ENCODE data around the gene C3orf20. TPM values are rescaled to one million over a fixed set of nuclear protein-coding genes. Genes with fewer than 3 reads are reported as not detected.

Gene C3orf20
- total and polyA plus RNA-seq, 2 of the 4 experiments (the other 2 are of a cell fraction) = not detected

DNA sequence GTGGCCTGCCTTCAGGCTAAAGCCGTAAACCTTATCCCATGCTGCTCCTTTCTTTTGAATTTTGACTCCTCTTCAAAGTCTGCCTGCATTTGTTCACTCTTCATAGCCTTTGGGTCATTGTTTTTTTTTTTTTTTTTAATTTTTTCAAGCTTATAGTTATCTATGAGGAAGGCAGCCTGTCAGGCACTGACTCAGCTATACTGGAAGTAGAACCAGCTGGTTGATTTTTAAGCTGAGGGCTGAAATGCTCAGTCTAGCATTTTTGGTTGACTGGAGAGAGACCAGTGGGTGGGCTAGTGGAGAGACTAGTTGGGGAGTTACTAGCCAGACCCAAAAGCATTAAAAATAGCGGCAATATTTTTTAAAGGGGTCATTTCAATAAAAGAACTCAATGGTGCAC is 44.1 kb downstream of the C3orf20 start:
- no peak overlapping the region for H2AK5ac ChIP-seq (ENCODE audit: low read depth, low read length)
- no peak; the same call in 1 of the 2 replicates for ATAC-seq (ENCODE audit: low read depth)

More for the DNA sequence above, 44.1 kb downstream of the C3orf20 start:
- H4K91ac ChIP-seq (ENCODE audit: insufficient read depth, low read depth, low read length) = no peak overlapping the region
- H3K4ac ChIP-seq (ENCODE audit: low read depth, low read length) = no peak overlapping the region
- H4K5ac ChIP-seq (ENCODE audit: low read depth, low read length) = no peak overlapping the region
- no peak overlapping the region for H3K14ac ChIP-seq (replicated peaks; ENCODE audit: low read depth, low read length)
- H3K4me1 ChIP-seq (ENCODE audit: control insufficient read depth, insufficient read depth, low read length) = peaks cover 3% of the 10 kb centered on the region; the same call in 1 of the 2 replicates
- no peak overlapping the region for H3K23ac ChIP-seq (ENCODE audit: low read depth, low read length)
- H3K4me2 ChIP-seq (ENCODE audit: low read depth, low read length) = no peak overlapping the region
- no peaks in the 10 kb centered on the region for H3K36me3 ChIP-seq (ENCODE audit: control insufficient read depth, insufficient read depth, low read length)
- H3K9me3 ChIP-seq (ENCODE audit: control insufficient read depth, insufficient read depth, low read length) = no peaks in the 10 kb centered on the region
- no peak overlapping the region for H3K4me3 ChIP-seq (ENCODE audit: insufficient read depth, low read depth, low read length)
- ChIA-PET POLR2A (ENCODE audit: unreplicated experiment) (no interaction called here), CTCF (interaction anchor here (1.0 kb wide), 1 partner anchor 15 kb away, joined by 4 read pairs; no protein-coding TSS in a partner anchor)
- no peak overlapping the region for H2BK5ac ChIP-seq (ENCODE audit: low read depth, low read length, poor library complexity, severe bottlenecking)
- H3K9me1 ChIP-seq (ENCODE audit: insufficient read depth, low read length) = peaks cover 4% of the 10 kb centered on the region; the same call in 1 of the 2 replicates
- no peak overlapping the region for H3K18ac ChIP-seq (ENCODE audit: low read depth, low read length)
- H2BK120ac ChIP-seq (ENCODE audit: low read depth, low read length) = no peak overlapping the region
- H2BK15ac ChIP-seq (ENCODE audit: low read depth, low read length) = no peak overlapping the region
- DNase-seq = no peak
- H3K27me3 ChIP-seq (ENCODE audit: control insufficient read depth, insufficient read depth, low read length) = peaks cover 2% of the 10 kb centered on the region; the same call in 1 of the 2 replicates
- H2AFZ ChIP-seq (replicated peaks; ENCODE audit: low read length, poor library complexity) = no peak overlapping the region
- no TSS peak for BruUV-seq (replicated peaks)
- H3K9ac ChIP-seq (ENCODE audit: low read depth, low read length) = no peak overlapping the region
- WGBS, 2 experiments (ENCODE audit: extremely low coverage in 2 of 2, insufficient read length in 1 of 2) = 43% methylated on average over 1 of the region's 2 CpGs; no CpG with 5 or more reads in 1 of the 2 experiments
- intact Hi-C loops (cut with micrococcal nuclease) = no loop called here
- H2AK9ac ChIP-seq (replicated peaks; ENCODE audit: low read depth, low read length, poor library complexity) = no peak overlapping the region
- no peaks in the 10 kb centered on the region for H4K20me1 ChIP-seq (ENCODE audit: insufficient read depth, low read length)
- no peak overlapping the region for H3K27ac ChIP-seq (ENCODE audit: insufficient read depth, low read length)
- no peaks in the 10 kb centered on the region for H3K79me1 ChIP-seq (ENCODE audit: low read depth in 1 of 2, low read length in 2 of 2)
- H2BK20ac ChIP-seq (ENCODE audit: low read depth, low read length) = no peak overlapping the region
- no peak overlapping the region for H3K56ac ChIP-seq (ENCODE audit: extremely low read depth, insufficient read depth, low read length)
- no peak for TF ChIP-seq CHD1 (IDR thresholded peaks at IDR 0.05; ENCODE audit: low read depth, low read length)
- no peak for TF ChIP-seq RFX5 (IDR thresholded peaks at IDR 0.05; ENCODE audit: low read depth, low read length)
- TF ChIP-seq RCOR1 (IDR thresholded peaks at IDR 0.05; ENCODE audit: insufficient replicate concordance, low read length) = no peak
- no peak for TF ChIP-seq CEBPB (IDR thresholded peaks at IDR 0.05; ENCODE audit: low read depth, low read length)
- TF ChIP-seq MAFK (IDR thresholded peaks at IDR 0.05; ENCODE audit: low read depth, low read length) = no peak
- no peak for TF ChIP-seq POLR2A (IDR thresholded peaks at IDR 0.05; ENCODE audit: low read depth, low read length)
- no peak for TF ChIP-seq SMC3 (IDR thresholded peaks at IDR 0.05; ENCODE audit: low read depth, low read length)
- in situ Hi-C loops (cut with MboI; ENCODE audit: low sequenced_read_pairs) = no loop called here
- dilution Hi-C loops (cut with HindIII; ENCODE audit: low sequenced_read_pairs, unreplicated experiment) = no loop called here
- H4K8ac ChIP-seq (ENCODE audit: low read depth in 2 of 2, low read length in 2 of 2) = no peak overlapping the region
